NCI-H82 treated with DMSO at 0.1 percent for 48 hours (cell line): ENCODE data around the gene FAM111B.
"Not testable (repeated sequence)": the region's sequence is repeated elsewhere in the genome, so short reads cannot be mapped to it uniquely, and the experiment has no call there.

ENCODE experiments used
- DNase-seq: peaks from one replicate; lab custom pipeline; 2025; ENCODE audit not compliant: unreplicated experiment; lab: John Stamatoyannopoulos, UW

Gene FAM111B

DNA sequence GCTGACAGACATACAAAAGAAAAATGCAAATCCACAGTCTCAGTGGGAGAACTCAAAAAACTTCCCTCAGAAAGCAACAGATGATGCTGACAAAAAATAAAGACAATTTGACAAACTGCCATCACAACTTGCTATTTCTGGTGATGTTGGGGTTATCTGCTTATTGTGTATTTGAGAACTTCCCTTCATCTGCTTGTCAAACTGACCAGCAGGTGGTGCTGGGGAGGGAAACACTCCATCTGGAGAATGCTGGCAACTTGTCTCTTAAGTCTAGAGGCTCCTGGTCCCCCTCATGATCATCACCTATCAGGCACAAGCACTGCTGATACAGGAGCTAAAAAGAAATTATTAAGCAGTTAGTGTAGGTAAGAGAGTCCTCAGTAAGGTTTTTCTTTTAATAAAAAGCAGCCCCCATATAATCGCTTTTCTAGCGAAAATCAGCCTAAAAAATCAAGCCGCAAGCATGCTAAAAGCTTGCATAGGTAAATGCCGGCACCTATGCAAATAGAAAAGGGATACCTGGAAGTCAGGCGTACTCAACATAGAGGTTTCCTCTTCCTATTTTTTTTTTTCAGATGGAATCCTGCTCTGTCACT lies 9.8 kb upstream of the FAM111B start:
- DNase-seq = peak; percentile 3

DNA sequence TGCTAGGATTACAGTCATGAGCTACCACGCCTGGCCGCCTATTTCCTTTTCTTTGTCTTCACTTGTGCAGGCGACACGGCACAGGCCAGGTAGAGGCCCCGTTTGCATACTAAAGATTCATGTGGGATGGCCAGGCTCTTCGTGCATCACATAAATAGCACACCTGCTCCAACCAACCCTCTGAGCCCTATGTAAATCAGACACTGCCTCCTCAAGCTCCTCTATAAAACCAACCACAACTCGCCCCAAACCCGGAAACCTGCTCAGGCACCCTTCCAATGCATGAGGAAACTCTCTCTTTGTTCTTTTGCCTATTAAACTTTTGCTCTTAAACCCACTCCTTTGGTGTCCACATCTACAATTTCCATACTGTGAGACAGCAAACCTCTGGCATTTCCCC lies 9.1 kb upstream of the FAM111B start:
- DNase-seq = not testable (repeated sequence)

DNA sequence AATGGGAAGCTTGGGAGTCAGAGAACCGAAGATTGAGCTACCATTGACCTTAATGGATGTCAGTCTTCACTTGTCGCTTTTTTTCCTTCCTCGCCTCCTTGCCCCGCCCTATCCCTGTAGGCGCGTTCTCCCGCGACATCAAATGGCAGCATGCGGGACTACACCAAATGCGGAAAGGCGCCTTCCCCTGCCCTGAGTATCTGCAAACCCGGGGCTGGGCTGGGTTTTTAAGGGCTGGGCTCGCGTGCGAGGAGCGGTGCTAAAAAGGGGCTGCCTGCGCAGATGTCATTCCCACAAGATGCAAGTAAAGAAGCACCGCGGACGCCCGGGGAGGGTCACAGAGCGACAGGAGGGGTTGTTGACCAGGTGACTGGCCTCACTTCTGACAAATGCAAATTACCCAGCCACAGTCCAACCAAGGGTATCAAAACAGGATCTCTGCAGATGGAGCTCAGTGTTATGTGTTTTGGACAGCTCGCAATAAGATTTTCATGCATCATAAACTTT lies 4.7 kb upstream of the FAM111B start:
- no peak for DNase-seq

DNA sequence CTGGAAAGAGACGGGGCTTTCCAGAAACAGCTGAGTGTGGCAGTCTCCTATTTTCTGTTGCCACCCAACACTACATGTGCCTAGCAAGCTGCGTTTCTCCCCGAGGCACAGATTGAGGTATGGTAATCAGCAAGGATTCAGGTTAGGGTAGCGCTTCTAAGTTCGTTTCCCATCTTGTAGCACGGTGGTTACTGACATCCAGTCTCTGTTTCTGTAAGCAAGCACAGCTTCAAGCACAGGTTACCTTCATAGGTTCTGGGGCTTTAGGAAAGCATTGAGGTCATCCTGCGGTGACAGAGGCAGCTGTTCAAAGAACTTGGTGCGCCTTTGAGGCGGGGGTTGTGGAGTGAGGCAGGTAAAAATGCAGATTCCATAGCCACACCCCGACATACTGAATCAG lies 684 bp downstream of the FAM111B start:
- DNase-seq = not testable (repeated sequence)

DNA sequence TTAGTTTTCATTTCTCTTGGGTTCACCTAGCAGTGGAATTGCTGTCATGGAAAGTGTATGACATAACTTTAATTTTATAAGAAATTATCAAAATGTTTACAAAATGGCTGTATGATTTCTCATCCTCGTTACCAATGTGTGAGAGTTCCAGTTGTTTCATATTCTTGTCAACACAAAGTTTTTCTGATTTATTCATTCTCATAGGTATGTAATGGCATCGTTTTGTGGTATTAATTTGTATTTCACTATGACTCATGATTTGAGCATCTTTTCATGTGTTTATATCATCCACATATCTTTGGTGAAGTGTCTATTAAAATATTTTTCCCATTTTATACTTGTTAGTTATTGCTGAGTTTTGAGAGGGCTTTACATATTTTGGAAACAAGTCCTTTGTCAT lies 5.5 kb downstream of the FAM111B start:
- DNase-seq = no peak

DNA sequence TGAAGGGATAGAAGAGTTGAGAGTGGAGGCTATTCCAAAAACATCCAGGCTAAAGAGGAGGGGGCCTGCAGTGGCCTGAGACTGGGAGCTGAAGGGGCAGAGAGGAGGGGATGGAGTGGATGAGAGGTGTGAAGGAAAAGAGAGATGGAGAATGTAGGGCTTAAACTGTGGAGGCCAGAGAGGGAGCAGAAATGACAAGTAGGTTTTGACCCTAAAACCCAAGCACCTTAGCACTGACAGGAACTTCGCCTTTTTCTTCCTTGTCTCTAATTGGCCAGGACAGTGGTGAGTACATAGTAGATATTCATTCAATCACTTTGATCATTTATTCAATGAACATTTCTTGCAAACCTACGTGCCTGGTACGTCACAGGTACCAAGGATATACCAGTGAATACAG lies 7.3 kb downstream of the FAM111B start:
- DNase-seq = no peak

DNA sequence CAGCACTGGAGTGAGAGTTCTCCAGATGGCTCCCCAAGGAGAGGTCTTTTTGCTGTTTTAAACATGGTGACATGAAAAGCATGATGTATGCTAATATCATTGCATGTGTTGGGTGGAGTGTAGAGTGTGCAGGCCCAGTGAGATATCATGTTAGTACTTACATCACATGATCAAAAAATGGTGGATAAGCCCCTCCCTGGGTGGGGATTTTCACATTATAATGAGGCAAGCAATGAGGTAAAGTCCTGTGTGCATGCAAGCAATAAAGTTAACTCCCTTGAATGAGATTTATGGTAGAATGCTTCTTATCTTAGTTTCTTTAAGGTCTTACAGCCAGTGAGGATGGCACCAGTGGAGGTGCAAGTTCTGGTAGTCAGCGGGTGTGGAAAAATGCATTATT lies 8.5 kb downstream of the FAM111B start:
- no peak for DNase-seq

DNA sequence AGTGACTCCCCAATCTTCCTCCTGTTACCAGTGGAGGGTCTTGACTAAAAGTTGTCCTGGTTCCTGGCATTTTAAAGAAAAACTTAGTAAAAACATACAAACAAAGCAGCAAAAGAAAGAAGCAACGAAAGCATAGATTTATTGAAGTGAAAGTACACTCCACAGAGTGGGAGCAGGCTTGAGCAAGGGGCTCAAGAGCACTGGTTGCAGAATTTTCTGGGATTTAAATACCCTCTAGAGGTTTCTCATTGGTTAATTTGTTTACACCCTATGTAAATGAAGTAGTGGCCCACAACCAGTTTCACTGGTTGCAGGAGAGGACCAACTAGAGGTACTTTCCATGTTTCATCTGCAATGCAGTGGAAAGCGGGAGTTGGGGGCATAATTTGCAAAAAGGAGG lies 10.7 kb downstream of the FAM111B start:
- no peak for DNase-seq

DNA sequence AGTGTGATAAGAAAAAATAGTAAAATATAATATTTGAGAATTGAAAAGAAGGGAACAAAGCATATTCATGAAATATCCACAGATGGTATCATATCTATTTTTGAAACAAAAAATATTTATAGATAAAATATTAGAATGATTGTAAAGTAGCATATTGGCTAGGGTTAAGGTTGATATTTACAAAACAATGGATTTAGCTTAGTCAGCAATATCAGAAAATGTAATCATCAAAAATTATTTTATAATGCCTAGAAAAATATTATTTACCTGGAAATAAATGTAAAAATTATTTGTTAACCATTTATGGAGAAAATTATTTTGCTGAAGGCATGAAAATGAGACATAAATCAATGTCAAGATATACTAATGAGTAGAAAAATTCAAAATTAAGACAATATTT lies 12.8 kb downstream of the FAM111B start:
- no peak for DNase-seq

DNA sequence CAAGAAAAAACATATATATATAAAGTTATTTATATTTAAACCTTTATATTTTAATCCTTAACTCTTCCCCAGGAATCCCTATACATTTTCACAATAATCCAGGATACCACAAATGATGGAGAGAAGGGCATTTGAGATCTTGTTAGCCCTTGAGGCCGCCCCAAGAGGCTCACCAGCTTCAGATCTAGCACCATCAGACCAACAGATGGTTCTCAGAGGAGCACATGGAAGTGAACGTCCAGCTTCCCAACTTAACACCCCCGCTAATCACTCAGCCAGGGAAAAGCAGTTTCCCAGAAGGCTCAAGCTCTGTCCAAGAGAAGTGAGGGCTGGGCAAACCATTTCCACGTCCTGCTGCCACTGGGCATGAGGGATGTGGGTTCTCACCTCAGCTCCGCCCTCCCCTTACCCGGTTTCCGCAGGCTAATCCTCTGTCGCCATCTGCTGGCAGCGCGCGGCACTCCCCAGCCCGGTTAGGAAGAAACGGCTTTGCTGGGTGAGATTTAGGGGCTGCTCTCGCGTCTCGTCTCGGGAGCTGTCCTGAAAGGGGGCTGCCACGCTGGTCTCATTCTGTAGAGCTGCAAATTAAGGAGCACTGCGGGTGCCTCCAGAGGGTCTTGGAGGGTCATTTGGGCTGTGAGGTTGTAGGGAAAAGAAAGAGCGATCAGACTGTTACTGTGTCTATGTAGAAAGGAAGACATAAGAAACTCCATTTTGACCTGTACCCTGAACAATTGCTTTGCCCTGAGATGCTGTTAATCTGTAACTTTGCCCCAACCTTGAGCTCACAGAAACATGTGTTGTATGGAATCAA lies 28.8 kb downstream of the FAM111B start:
- DNase-seq = peak; percentile 11

DNA sequence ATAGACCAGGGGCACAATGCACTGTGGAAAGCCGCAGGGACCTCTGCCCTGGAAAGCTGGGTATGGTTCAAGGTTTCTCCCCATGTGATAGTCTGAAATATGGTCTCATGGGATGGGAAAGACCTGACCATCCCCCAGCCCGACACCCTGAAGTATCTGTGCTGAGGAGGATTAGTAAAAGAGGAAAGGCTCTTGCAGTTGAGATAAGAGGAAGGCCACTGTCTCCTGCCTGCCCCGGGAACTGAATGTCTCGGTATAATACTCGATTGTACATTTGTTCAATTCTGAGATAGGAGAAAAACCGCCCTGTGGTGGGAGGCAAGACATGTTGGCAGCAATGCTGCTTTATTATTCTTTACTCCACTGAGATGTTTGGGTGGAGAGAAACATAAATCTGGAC lies 29.5 kb downstream of the FAM111B start:
- DNase-seq = not testable (repeated sequence)

DNA sequence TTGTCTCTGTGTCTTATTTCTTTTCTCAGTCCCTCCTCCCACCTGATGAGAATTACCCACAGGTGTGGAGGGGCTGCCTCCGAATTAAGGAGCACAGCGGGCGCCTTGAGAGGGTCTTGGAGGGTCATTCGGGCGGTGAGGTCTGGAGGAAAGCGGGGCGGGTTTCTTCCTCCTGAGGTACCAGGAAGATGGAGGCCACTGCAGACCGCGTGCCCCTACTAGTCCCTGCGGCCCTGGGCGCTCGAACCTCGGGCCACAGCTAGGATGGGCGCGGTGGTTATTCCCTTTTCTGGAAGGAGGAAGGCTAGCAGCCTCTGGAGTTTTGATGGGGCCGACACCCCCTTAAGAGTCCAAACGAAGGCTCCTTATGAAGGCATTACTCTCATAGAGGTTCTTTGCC lies 30.2 kb downstream of the FAM111B start:
- no peak for DNase-seq

DNA sequence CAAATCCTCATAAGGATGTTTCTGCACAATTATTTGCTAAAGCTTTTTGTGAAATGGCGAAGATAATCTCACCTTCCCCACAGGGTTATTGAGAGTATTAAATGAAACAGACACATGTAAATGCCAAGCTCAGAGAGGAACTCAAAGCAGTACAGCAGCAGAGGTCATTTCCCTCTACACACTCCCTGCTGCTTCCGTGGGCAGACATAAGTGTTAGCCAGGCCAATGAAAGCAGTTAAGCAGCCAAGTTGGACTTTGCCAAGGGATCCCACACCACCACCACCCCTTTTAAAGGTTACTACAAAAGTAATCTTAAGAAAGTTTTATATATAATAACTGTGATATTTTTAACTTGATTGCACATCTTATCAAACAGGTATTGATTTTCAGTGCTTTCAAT lies 31.6 kb downstream of the FAM111B start:
- DNase-seq = no peak

DNA sequence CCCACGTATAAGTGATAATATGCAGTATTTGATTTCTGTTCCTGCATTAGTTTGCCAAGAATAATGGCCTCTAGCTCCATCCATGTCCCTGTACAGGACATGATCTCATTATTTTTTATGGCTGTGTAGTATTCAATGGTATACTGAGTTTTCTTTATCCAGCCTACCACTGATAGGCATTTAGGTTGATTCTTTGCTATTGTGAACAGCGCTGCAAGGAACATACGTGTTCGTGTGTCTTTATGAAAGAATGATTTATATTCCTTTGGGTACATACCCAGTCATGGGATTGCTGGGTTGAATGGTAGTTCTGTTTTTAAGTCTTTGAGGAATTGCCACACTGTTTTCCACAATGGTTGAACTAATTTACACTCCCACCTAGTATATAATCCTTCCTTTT lies 34.2 kb downstream of the FAM111B start:
- DNase-seq = no peak

DNA sequence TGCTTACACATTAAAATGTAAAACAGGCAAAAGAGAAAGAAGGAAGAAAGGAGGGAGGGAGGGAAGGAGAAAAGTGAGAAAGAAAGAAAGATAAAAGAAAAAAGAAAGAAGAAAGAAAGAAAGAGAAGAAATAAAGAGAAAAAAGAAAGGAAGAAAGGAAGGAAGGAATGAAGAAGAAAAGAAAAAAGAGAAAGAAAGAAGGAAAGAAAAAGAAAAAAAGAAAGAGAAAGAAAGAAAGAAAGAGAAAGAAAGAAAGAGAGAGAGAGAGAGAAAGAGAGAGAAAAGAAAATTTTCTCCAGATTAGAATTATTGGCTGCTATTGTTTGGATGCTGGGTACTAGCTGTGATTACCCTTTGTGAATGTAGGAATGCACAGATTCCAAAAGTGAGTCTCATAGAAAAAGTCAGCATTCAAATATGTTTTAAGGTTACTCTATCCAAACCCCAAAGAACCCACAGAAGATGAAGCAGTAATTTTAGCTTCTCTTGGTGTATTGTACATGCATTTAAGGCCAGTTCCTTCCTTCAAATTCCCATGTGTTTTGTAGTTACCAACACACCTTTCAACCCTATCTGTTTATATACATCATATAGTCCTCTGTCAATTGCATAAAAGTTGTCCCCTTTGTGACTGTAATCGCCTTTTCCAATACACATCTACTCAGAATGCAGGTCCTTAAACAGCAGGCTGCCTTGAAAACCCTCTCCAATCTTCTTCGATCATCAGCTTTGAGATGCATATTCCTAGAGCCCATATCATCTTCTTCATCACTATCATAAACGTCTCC lies 34.8 kb downstream of the FAM111B start:
- DNase-seq = no peak

DNA sequence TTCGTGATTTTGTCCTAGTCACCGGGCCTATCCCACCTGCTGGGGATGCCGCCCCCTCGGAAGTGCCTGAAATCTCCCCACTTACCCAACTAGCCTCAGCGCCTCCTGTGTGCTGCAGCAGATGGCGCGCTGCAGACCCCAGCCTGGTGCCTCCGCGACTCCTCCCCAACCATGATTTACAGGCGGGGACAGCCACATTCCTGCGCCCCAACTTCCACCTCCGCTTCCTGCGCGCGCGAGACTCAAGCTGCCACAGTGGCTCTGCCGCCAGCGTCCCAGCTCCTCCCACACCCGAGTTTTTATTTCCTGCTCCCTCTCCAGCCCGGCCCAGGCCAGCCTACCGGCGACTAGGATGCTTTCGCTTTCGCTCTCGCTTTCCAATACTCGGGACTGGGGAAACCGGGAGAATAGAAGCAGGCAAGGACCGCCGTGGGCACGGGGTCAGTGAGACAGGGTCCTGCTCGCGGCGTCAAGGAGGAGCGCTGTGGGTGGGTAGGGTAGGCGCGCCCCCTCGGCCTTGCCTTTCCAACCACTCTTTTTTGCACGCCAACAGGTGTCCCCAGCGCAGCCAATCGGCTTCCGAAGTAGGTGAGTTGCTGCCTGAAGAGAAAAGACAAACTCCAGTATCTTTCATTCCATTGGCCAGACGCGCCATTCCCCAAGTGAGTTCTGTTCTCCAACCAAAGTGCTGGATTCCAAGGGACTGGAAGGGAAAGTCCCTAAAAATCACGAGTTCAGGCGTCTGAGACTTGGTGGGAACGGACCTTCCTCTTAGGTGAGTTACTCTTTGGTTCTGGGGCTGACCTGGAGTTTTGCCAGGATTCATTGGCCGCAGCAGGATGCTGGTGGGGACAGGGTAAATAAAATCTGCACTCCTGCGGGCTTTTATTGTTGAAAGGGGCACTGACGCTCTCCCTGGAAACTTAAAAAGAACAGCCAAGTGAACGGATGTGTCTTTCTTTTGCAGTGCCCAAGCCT lies 35.8 kb downstream of the FAM111B start, which contains the start of gene FAM111A:
Gene FAM111A (plus strand): TSS at position 327 of the 978 bp plus-strand sequence. CDS start 6,017 bp downstream, outside the sequence.
- DNase-seq = no peak

DNA sequence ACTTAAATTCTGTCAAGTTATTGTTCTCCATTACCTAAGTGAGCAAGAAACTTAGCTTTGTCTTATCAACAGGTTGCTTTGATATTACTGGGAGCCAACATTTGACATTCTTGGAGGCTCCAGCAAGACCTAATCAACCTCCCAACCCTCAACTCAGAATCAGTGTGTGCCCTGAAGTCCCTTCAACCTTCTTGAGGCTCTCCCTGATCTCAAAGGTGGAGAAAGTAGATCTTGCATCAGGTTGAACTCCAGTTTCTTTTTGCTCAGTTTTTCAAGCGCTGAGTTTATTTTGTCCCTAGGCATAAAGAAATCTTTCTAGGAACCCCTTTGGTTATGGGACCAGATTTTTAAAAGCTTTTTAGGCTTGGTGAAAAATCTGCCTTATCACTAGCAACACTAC lies 37.1 kb downstream of the FAM111B start:
- no peak for DNase-seq

DNA sequence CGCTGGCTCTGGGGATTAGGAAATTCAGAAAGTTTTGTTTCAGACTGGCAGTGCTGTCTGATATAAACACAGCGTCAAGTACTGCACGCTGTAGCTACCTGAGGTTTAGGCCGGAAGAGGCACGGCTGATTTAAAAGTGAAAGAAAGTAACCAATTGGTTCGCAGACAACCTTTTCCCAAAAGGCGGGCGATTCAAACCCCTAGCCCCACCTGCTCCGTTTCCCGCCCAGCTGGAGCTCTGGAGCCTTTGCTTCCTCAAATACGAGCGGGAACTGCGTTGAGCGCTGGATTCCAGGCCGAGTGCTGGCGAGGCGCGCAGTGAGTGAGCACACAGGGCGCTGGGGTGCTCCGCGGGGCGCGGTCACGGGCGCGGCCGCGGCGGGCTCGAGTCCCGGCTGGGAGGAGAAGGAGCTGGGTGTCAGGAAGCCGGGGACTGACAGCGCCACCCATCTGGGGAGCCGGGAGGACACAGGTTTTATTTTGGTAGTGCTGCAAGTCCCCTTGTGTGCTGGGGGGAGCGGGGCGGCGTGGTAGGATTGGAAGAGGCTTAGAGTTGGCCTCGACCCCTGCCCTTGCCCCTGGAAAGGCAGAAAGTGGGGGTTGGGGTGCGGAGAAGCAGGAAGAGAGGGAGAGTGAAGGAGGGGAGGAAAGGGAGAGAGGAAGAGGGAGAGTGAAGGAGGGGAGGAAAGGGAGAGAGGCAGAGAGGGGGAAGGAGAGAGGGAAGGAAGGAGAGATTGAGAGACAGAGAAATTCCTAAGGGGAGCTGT lies 37.7 kb downstream of the FAM111B start:
- no peak for DNase-seq

DNA sequence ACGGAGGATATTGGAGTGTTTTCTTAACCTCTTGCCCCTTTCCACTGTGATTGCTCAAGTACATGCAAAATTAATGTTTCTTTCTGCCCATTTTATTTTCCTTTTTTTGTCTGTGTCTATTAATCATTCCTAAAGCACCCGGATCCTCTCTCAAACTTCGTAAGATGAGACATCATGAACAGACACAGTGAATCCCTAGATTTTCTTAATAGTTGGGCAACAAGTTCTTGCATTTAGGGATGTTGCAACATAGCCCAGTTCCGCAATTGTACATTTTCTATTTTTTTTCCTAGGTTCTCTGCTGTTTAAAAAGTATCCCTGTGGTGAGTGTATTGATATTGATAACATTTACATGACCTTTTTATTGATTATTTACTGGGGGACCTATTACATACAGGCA lies 38.5 kb downstream of the FAM111B start:
- DNase-seq = no peak

DNA sequence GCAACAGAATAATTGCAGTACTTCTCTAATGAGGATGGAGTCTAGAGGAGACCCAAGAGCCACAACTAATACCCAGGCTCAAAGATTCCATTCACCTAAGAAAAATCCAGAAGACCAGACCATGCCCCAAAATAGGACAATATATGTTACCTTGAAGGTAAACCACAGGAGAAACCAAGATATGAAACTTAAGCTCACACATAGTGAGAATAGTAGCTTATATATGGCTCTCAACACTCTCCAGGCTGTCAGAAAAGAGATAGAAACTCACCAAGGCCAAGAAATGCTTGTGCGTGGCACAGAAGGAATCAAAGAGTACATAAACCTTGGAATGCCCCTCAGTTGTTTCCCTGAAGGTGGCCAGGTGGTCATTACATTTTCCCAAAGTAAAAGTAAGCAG lies 44.7 kb downstream of the FAM111B start:
- DNase-seq = no peak
